GM12878 (cell line): ENCODE measurements around the gene CHMP4A. TPM values are rescaled to one million over a fixed set of nuclear protein-coding genes. Genes with fewer than 3 reads are reported as not detected.

ENCODE experiments used
- ATAC-seq: fragments of 200-7000 bp; cut with Tn5 transposase; 3 replicates; pipeline ENCODE4 v1.9.1; 2020; ENCODE audit warnings: mild to moderate bottlenecking, moderate library complexity
- BruUV-seq: library from RNA; stranded (reverse); fragments of 400-500 nt; replicated peaks from 2 replicates; lab custom pipeline; 2021; lab: Mats Ljungman, UMichigan
- CTCF ChIA-PET: fragments of 300-600 bp; sonication (Branson Sonifier 250); formaldehyde crosslinking; extraction: SDS; loops from one replicate; lab custom pipeline; 2021; ENCODE audit warnings: inconsistent platforms; lab: Yijun Ruan, JAX
- POLR2A ChIA-PET: fragments of 350-600 bp; formaldehyde crosslinking; extraction: SDS; loops from one replicate; lab custom pipeline; 2021; ENCODE audit warnings: inconsistent platforms; lab: Charles Lee
- RAD21 ChIA-PET: fragments of 300-600 bp; sonication (Branson Sonifier 250); formaldehyde crosslinking; loops from one replicate; lab custom pipeline; 2023; ENCODE audit warnings: antibody characterized with exemption; ENCODE audit not compliant: unreplicated experiment; lab: Charles Lee
- SMC1A ChIA-PET: fragments of 300-600 bp; sonication (Branson Sonifier 250); formaldehyde crosslinking; loops from one replicate; lab custom pipeline; 2023; ENCODE audit not compliant: unreplicated experiment, uncharacterized antibody; lab: Charles Lee
- DNase-seq: peaks from one replicate; pipeline ENCODE4 v3.0.0-alpha.2; 2011; ENCODE audit warnings: low read depth, low spot score
- FAIRE-seq: peaks from 3 replicates; lab custom pipeline; 2011; peaks lifted over from hg19 to GRCh38; lab: Jason Lieb, UNC
- H2AFZ ChIP-seq: 2 replicates; pipeline ENCODE4 v1.6.0; 2011; ENCODE audit warnings: low read depth, low read length, control low read depth; ENCODE audit not compliant: control insufficient read depth
- H3K27ac ChIP-seq: 2 replicates; pipeline ENCODE4 v1.5.1; 2011; ENCODE audit warnings: control low read depth; ENCODE audit not compliant: control insufficient read depth, insufficient read depth
- H3K27me3 ChIP-seq, 2 experiments: replicated peaks in 1 of 2; 2 replicates each; pipeline versions ENCODE4 v1.6.0 to v1.6.1; 2011; ENCODE audit warnings: low read length in 1 of 2; ENCODE audit not compliant: control insufficient read depth in 2 of 2, insufficient read depth in 2 of 2
- H3K36me3 ChIP-seq, 2 experiments: 2 replicates each; pipeline ENCODE4 v1.5.1; 2011; ENCODE audit warnings: low read length in 1 of 2; ENCODE audit not compliant: control insufficient read depth in 2 of 2, insufficient read depth in 2 of 2
- H3K4me1 ChIP-seq: 2 replicates; pipeline ENCODE4 v1.6.1; 2011; ENCODE audit warnings: mild to moderate bottlenecking, low read length, moderate library complexity, mixed read lengths; ENCODE audit not compliant: control insufficient read depth, insufficient read depth
- H3K4me2 ChIP-seq: 2 replicates; pipeline ENCODE4 v1.6.0; 2011; ENCODE audit warnings: control low read depth; ENCODE audit not compliant: control insufficient read depth, insufficient read depth
- H3K4me3 ChIP-seq: fragments of 200-600 bp; sonication (generic); 2 replicates; pipeline ENCODE4 v1.5.1; 2016
- H3K79me2 ChIP-seq: 2 replicates; pipeline ENCODE4 v1.6.0; 2011; ENCODE audit warnings: low read length; ENCODE audit not compliant: control insufficient read depth, insufficient read depth
- H3K9ac ChIP-seq: 2 replicates; pipeline ENCODE4 v1.8.0; 2011; ENCODE audit warnings: low read length, control low read depth, mixed read lengths; ENCODE audit not compliant: control insufficient read depth, insufficient read depth
- H3K9me3 ChIP-seq: replicated peaks from 3 replicates; pipeline ENCODE4 v1.5.1; 2011; ENCODE audit warnings: mild to moderate bottlenecking, low read length; ENCODE audit not compliant: control insufficient read depth, insufficient read depth
- H4K20me1 ChIP-seq: 2 replicates; pipeline ENCODE4 v1.6.0; 2011; ENCODE audit not compliant: control insufficient read depth, insufficient read depth
- BACH1 ChIP-seq: fragments of 450-650 bp; IDR thresholded peaks from 2 replicates; pipeline ENCODE4 v1.6.1; 2017; ENCODE audit warnings: mild to moderate bottlenecking, borderline replicate concordance
- CHD2 ChIP-seq: IDR thresholded peaks from 2 replicates; pipeline ENCODE4 v1.6.1; 2011; ENCODE audit warnings: low read depth, low read length, improper control_type of control experiment, borderline replicate concordance
- IRF3 ChIP-seq: fragments of 450-650 bp; IDR thresholded peaks from 2 replicates; pipeline ENCODE4 v1.6.1; 2014; ENCODE audit warnings: mild to moderate bottlenecking
- MAX ChIP-seq: IDR thresholded peaks from 2 replicates; pipeline ENCODE4 v1.6.1; 2012; ENCODE audit warnings: low read depth, low read length, improper control_type of control experiment
- NFYB ChIP-seq: IDR thresholded peaks from 2 replicates; pipeline ENCODE4 v1.6.1; 2011; ENCODE audit warnings: low read depth, mild to moderate bottlenecking, low read length, improper control_type of control experiment, moderate library complexity; ENCODE audit not compliant: insufficient read depth
- POLR2A ChIP-seq: IDR thresholded peaks from 2 replicates; pipeline ENCODE4 v1.6.1; 2011; ENCODE audit warnings: low read depth, mild to moderate bottlenecking, low read length
- POU2F2 ChIP-seq: IDR thresholded peaks from 3 replicates; pipeline ENCODE4 v1.6.1; 2011; ENCODE audit warnings: low read depth, mild to moderate bottlenecking, low read length, borderline replicate concordance
- WGBS: methylation state at CpG from one replicate; pipeline ENCODE4 v1.1.6; 2016; ENCODE audit warnings: low lambda C conversion rate; ENCODE audit not compliant: insufficient replicate concordance, insufficient coverage; ENCODE audit errors: missing lambda C conversion rate; 5-methylcytosine and 5-hydroxymethylcytosine counted together
- in situ Hi-C: fragments of 300-500 bp; cut with MboI; formaldehyde crosslinking; loops from 9 replicates; pipeline ENCODE4 v1.14.3; 2018; ENCODE audit warnings: mixed read lengths
- intact Hi-C: fragments of 100-400 bp; cut with micrococcal nuclease; formaldehyde crosslinking; loops from one replicate; pipeline ENCODE4 v1.14.2; 2022; ENCODE audit not compliant: unreplicated experiment
- polyA plus RNA-seq, 11 experiments: library from polyadenylated mRNA; depleted of rRNA in 4 of 11; unstranded in 6 of 11; stranded (reverse) in 5 of 11; fragments of >200 nt; fragmentation: Nextera tagmentation in 4 of 11; fragmentation: Illumina TruSeq in 1 of 11; extraction: Ambion mirVana in 4 of 11; extraction: Trizol in 1 of 11; gene quantifications; 1 replicate in 1 of 11; 2 replicates in 10 of 11; pipeline versions ENCODE4 v1.2.1 to v1.2.3, GENCODE V29; 2011 to 2016; ENCODE audit warnings: inconsistent platforms in 2 of 11, missing spikeins in 2 of 11, low read depth in 1 of 11
- total RNA-seq, 4 experiments: library from RNA; depleted of rRNA in 3 of 4; stranded (reverse); fragments of >200 nt in 3 of 4; fragmentation: Illumina TruSeq in 1 of 4; extraction: Trizol in 1 of 4; gene quantifications; 2 replicates each; pipeline versions ENCODE4 v1.2.1 to v1.2.3, GENCODE V29; 2013 to 2021

Gene CHMP4A
- total and polyA plus RNA-seq, 10 of the 15 experiments (the other 5 are each of a cell fraction or from before 2014, with no cell fraction given): 35.5 to 151 (median 84.7) TPM

GRCh38 chr14:24240110-24240918 is 27.0 kb upstream of the CHMP4A start:
- SMC1A ChIA-PET: interaction anchor here (8.0 to 11.0 kb wide), 2 partner anchors 33 to 59 kb away, joined by 141 to 201 read pairs; partner anchors contain the start of genes DHRS1, NOP9 and RABGGTA
- POLR2A ChIA-PET: interaction anchor here (0.9 to 9.2 kb wide), 2 partner anchors 31 to 52 kb away, joined by 3 to 171 read pairs; partner anchors contain the start of gene RABGGTA
- Histone ChIP-seq H3K9ac (no peak overlapping the region), H3K4me3 (peak overlapping the region; percentile 18; the same call in 1 of the 2 replicates), H3K79me2 (peaks cover 16% of the 10 kb centered on the region), H2AFZ (no peak overlapping the region), H3K9me3 (no peaks in the 10 kb centered on the region), H4K20me1 (peaks cover 3% of the 10 kb centered on the region; the same call in 1 of the 2 replicates), H3K27ac (no peak overlapping the region), H3K36me3 (peaks cover 11 to 45% of the 10 kb centered on the region in 2 experiments), H3K4me1 (peaks cover 10% of the 10 kb centered on the region), H3K4me2 (peak overlapping the region; percentile 100), H3K27me3 (no peaks in the 10 kb centered on the region)
- RAD21 ChIA-PET: interaction anchor here (3.4 kb wide), 1 partner anchor 68 kb away, joined by 52 read pairs; the partner anchor contains the start of gene CIDEB
- WGBS: 94% methylated on average over 9 of the region's 9 CpGs
- no peak for FAIRE-seq
- intact Hi-C loops (no loop called here), in situ Hi-C loops (loop anchor here (5.0 kb wide), 2 partner anchors 57 to 197 kb away; partner anchors contain the start of genes DHRS1 and NOP9)
- TF ChIP-seq CHD2: no peak
- no peak for TF ChIP-seq POU2F2
- no peak for TF ChIP-seq IRF3
- TF ChIP-seq MAX: no peak
- peak; percentile 6; the same call in 1 of the 2 replicates for TF ChIP-seq POLR2A
- TF ChIP-seq NFYB: no peak
- TF ChIP-seq BACH1: no peak
- BruUV-seq: no TSS peak
- no peak for DNase-seq
- no peak for ATAC-seq
- CTCF ChIA-PET: interaction anchor here (1.0 to 12.3 kb wide), 3 partner anchors 26 to 122 kb away, joined by 3 to 368 read pairs (median 54); partner anchors contain the start of genes CHMP4A, DHRS1, MDP1 and NOP9
